HepG2 (cell line): ENCODE data around the gene PLCB1. TPM values are rescaled to one million over a fixed set of nuclear protein-coding genes. Genes with fewer than 3 reads are reported as not detected.

Experiments
- ATAC-seq: fragments of 200-7000 bp; cut with Tn5 transposase; 3 replicates; pipeline ENCODE4 v1.9.1; 2020; ENCODE audit warnings: mild to moderate bottlenecking, moderate library complexity
- BruUV-seq: library from RNA; stranded (reverse); fragments of 400-500 nt; replicated peaks from 2 replicates; lab custom pipeline; 2021; lab: Mats Ljungman, UMichigan
- CTCF ChIA-PET: fragments of 300-600 bp; formaldehyde crosslinking; extraction: SDS; loops from one replicate; lab custom pipeline; 2021; ENCODE audit warnings: low total read pairs, inconsistent platforms, low intra/inter-chr PET ratio; lab: Yijun Ruan, JAX
- POLR2A ChIA-PET: fragments of 350-600 bp; sonication (Branson Sonifier 250); formaldehyde crosslinking; loops from one replicate; lab custom pipeline; 2020; ENCODE audit warnings: antibody characterized with exemption, inconsistent platforms; lab: Yijun Ruan, JAX
- DNase-seq: peaks from one replicate; pipeline ENCODE4 v3.0.0-alpha.2; 2015; ENCODE audit warnings: low spot score
- FAIRE-seq: peaks from 3 replicates; lab custom pipeline; 2011; peaks lifted over from hg19 to GRCh38; lab: Jason Lieb, UNC
- H2AFZ ChIP-seq: one replicate; pipeline ENCODE4 v1.6.1; 2011; ENCODE audit warnings: low read length, inconsistent platforms
- H3K27ac ChIP-seq: fragments of 300-600 bp; 3 replicates; pipeline ENCODE4 v1.8.0; 2011; ENCODE audit warnings: mixed run types, mild to moderate bottlenecking, mixed read lengths, low read length, inconsistent platforms; ENCODE audit not compliant: insufficient read depth; ENCODE audit errors: extremely low read length
- H3K27me3 ChIP-seq, 2 experiments: fragments of 200-600 bp in 1 of 2; 2 replicates in 1 of 2; 3 replicates in 1 of 2; pipeline versions ENCODE4 v1.6.0 to v1.8.0; 2011; ENCODE audit warnings: low read length in 2 of 2, mild to moderate bottlenecking in 2 of 2, moderate library complexity in 2 of 2, inconsistent platforms in 1 of 2; ENCODE audit not compliant: insufficient read depth in 2 of 2, control insufficient read depth in 1 of 2
- H3K36me3 ChIP-seq, 2 experiments: fragments of 200-600 bp in 1 of 2; replicated peaks in 1 of 2; 2 replicates in 1 of 2; 3 replicates in 1 of 2; pipeline versions ENCODE4 v1.5.1 to v1.8.0; 2011; ENCODE audit warnings: low read length in 2 of 2, inconsistent platforms in 1 of 2; ENCODE audit not compliant: insufficient read depth in 2 of 2, control insufficient read depth in 1 of 2
- H3K4me1 ChIP-seq: 2 replicates; pipeline ENCODE4 v1.5.1; 2012; ENCODE audit warnings: low read length, inconsistent platforms; ENCODE audit not compliant: insufficient read depth
- H3K4me2 ChIP-seq: 2 replicates; pipeline ENCODE4 v1.6.0; 2011; ENCODE audit warnings: low read depth, low read length, inconsistent platforms
- H3K4me3 ChIP-seq, 3 experiments: fragments of 200-600 bp in 1 of 3; sonication (generic), shearing (Covaris generic) in 1 of 3; replicated peaks in 1 of 3; 2 replicates each; pipeline ENCODE4 v1.5.1; 2011 to 2016; ENCODE audit warnings: low read length in 3 of 3, inconsistent platforms in 2 of 3, low read depth in 2 of 3, mild to moderate bottlenecking in 2 of 3, control low read depth in 1 of 3, mixed read lengths in 1 of 3; ENCODE audit not compliant: insufficient read depth in 1 of 3
- H3K79me2 ChIP-seq: one replicate; pipeline ENCODE4 v1.6.1; 2011; ENCODE audit warnings: low read length, inconsistent platforms; ENCODE audit not compliant: insufficient read depth
- H3K9ac ChIP-seq: 2 replicates; pipeline ENCODE4 v1.6.0; 2011; ENCODE audit warnings: mild to moderate bottlenecking, low read depth, low read length, inconsistent platforms; ENCODE audit not compliant: insufficient read depth
- H3K9me3 ChIP-seq: 2 replicates; pipeline ENCODE4 v1.5.1; 2012; ENCODE audit warnings: mild to moderate bottlenecking, low read length
- H4K20me1 ChIP-seq: 2 replicates; pipeline ENCODE4 v1.6.0; 2011; ENCODE audit warnings: inconsistent platforms, mild to moderate bottlenecking, low read length, moderate library complexity; ENCODE audit not compliant: insufficient read depth
- MAFF ChIP-seq: IDR thresholded peaks from 2 replicates; pipeline ENCODE4 v1.6.1; 2011; ENCODE audit warnings: low read depth, low read length, improper control_type of control experiment
- MAFK ChIP-seq, 2 experiments: IDR thresholded peaks in 1 of 2; conservative IDR thresholded peaks in 1 of 2; 2 replicates each; pipeline ENCODE4 v1.6.1; 2011; ENCODE audit warnings: improper control_type of control experiment in 2 of 2, low read length in 2 of 2
- MLXIP ChIP-seq: sonication (generic); formaldehyde crosslinking; IDR thresholded peaks from 2 replicates; pipeline ENCODE4 v1.9.0; 2021; ENCODE audit warnings: missing genetic modification reagents, borderline replicate concordance
- ZNF570 ChIP-seq: sonication (generic); formaldehyde crosslinking; IDR thresholded peaks from 2 replicates; pipeline ENCODE4 v1.4.0; 2020; ENCODE audit warnings: mild to moderate bottlenecking, missing genetic modification reagents, borderline replicate concordance
- WGBS: methylation state at CpG from one replicate; pipeline ENCODE4 v1.1.6; 2017; ENCODE audit warnings: low lambda C conversion rate; 5-methylcytosine and 5-hydroxymethylcytosine counted together
- in situ Hi-C: cut with HindIII; loops from 2 replicates; pipeline ENCODE4 v1.10.0; 2017; ENCODE audit warnings: low pct_unique_long_range_greater_than_20kb; ENCODE audit not compliant: extremely low pct_ligation_motif_present
- intact Hi-C: fragments of 100-400 bp; cut with micrococcal nuclease; formaldehyde crosslinking; loops from one replicate; pipeline ENCODE4 v1.10.0; 2022; ENCODE audit not compliant: unreplicated experiment
- polyA plus RNA-seq, 8 experiments: library from polyadenylated mRNA; depleted of rRNA in 3 of 8; stranded (reverse) in 7 of 8; unstranded in 1 of 8; fragments of >200 nt; fragmentation: Illumina TruSeq in 4 of 8; extraction: Trizol in 4 of 8; gene quantifications; 2 replicates each; pipeline versions ENCODE4 v1.2.1 to v1.2.3, GENCODE V29; 2011 to 2016; ENCODE audit warnings: low read depth in 4 of 8, missing spikeins in 1 of 8, mixed read lengths in 1 of 8; ENCODE audit not compliant: insufficient read depth in 1 of 8
- total RNA-seq, 5 experiments: library from RNA; depleted of rRNA; stranded (reverse); fragments of >200 nt; fragmentation: Illumina TruSeq; extraction: Trizol; gene quantifications; 2 replicates each; pipeline ENCODE4 v1.2.3, GENCODE V29; 2016; ENCODE audit warnings: low read depth in 1 of 5

Gene PLCB1
- total and polyA plus RNA-seq, 2 of the 13 experiments (the other 11 are each of a cell fraction or from before 2014, with no cell fraction given): 42.4 to 55.9 TPM

- no peaks in the 10 kb centered on the region for H3K79me2 ChIP-seq
- no peaks in the 10 kb centered on the region; a peak in 1 of 5 replicates for H3K36me3 ChIP-seq
- no peaks in the 10 kb centered on the region for H3K27me3 ChIP-seq
- no peak overlapping the region for H3K4me3 ChIP-seq
- FAIRE-seq: no peak
- CTCF ChIA-PET: no interaction called here
- H3K9me3 ChIP-seq: no peaks in the 10 kb centered on the region
- no peak for DNase-seq
- POLR2A ChIA-PET: no interaction called here
- intact Hi-C loops (no loop called here), in situ Hi-C loops (no loop called here)
- ATAC-seq: no peak
- H3K4me1 ChIP-seq: no peaks in the 10 kb centered on the region
- BruUV-seq: no TSS peak
- H4K20me1 ChIP-seq: no peaks in the 10 kb centered on the region; the same call in 1 of the 2 replicates
- H3K27ac ChIP-seq: no peak overlapping the region
- H2AFZ ChIP-seq: no peak overlapping the region
- H3K4me2 ChIP-seq: no peak overlapping the region
- no peak overlapping the region for H3K9ac ChIP-seq
- TF ChIP-seq ZNF570 (CRISPR knock-in tag) (no peak), MAFF (peak; percentile 88), MAFK (conservative IDR thresholded peaks at IDR 0.05 in 1 of 2, IDR thresholded peaks at IDR 0.05 in 1 of 2; ENCODE audit: low read length in 2 of 2) (peak; percentile 91 to 94)
These were observed 378.7 kb downstream of the PLCB1 start for GRCh38 chr20:8510808-8511207.

GRCh38 chr20:8512003-8512402 is 379.9 kb downstream of the PLCB1 start:
- no peak for FAIRE-seq
- H3K9me3 ChIP-seq: no peaks in the 10 kb centered on the region

More at GRCh38 chr20:8512003-8512402, 379.9 kb downstream of the PLCB1 start:
- intact Hi-C loops (no loop called here), in situ Hi-C loops (no loop called here)
- WGBS: 97% methylated on average over 5 of the region's 5 CpGs
- POLR2A ChIA-PET: no interaction called here
- H2AFZ ChIP-seq: no peak overlapping the region
- no peaks in the 10 kb centered on the region for H3K79me2 ChIP-seq
- H3K36me3 ChIP-seq: no peaks in the 10 kb centered on the region; a peak in 1 of 5 replicates
- BruUV-seq: no TSS peak
- TF ChIP-seq MAFK (conservative IDR thresholded peaks at IDR 0.05 in 1 of 2, IDR thresholded peaks at IDR 0.05 in 1 of 2; ENCODE audit: low read length in 2 of 2): peak; percentile 94 to 98
- TF ChIP-seq MAFF: peak; percentile 97
- no peak for TF ChIP-seq MLXIP (CRISPR knock-in tag)
- no peak overlapping the region for H3K4me2 ChIP-seq
- no peak for DNase-seq
- H3K9ac ChIP-seq: no peak overlapping the region
- CTCF ChIA-PET: no interaction called here
- no peak overlapping the region for H3K27ac ChIP-seq
- H4K20me1 ChIP-seq: no peaks in the 10 kb centered on the region; the same call in 1 of the 2 replicates
- no peaks in the 10 kb centered on the region for H3K4me1 ChIP-seq
- H3K27me3 ChIP-seq: no peaks in the 10 kb centered on the region
- ATAC-seq: no peak
- H3K4me3 ChIP-seq: no peak overlapping the region
